CD14-positive monocyte (primary cell): ENCODE results near the gene CGB2. TPM values are rescaled to one million over a fixed set of nuclear protein-coding genes. Genes with fewer than 3 reads are reported as not detected.
"Not testable (repeated sequence)": the region's sequence is repeated elsewhere in the genome, so short reads cannot be mapped to it uniquely, and the experiment has no call there.

Source experiments
- DNase-seq, 3 donors: peaks; one replicate each; pipeline ENCODE4 v3.0.0-alpha.2; 2011 to 2022
- H2AFZ ChIP-seq: 2 replicates; pipeline ENCODE4 v1.6.0; 2012; ENCODE audit warnings: mild to moderate bottlenecking, low read depth, low read length, inconsistent platforms; ENCODE audit not compliant: insufficient read depth, poor library complexity, severe bottlenecking
- H3K27ac ChIP-seq, 2 donors: 1 replicate in 1 of 2; 2 replicates in 1 of 2; pipeline ENCODE4 v1.5.1; 2012 to 2013; ENCODE audit warnings: low read length in 2 of 2, control low read depth in 1 of 2, inconsistent platforms in 1 of 2, low read depth in 1 of 2, mild to moderate bottlenecking in 1 of 2
- H3K27me3 ChIP-seq, 2 donors: one replicate each; pipeline versions ENCODE4 v1.6.0 to v1.6.1; 2011 to 2013; ENCODE audit warnings: low read length in 2 of 2; ENCODE audit not compliant: control insufficient read depth in 2 of 2, insufficient read depth in 2 of 2
- H3K36me3 ChIP-seq, 2 donors: replicated peaks in 1 of 2; 1 replicate in 1 of 2; 2 replicates in 1 of 2; pipeline versions ENCODE4 v1.5.1 to v1.6.1; 2012 to 2013; ENCODE audit warnings: low read length in 2 of 2, control low read depth in 1 of 2, inconsistent platforms in 1 of 2, mild to moderate bottlenecking in 1 of 2; ENCODE audit not compliant: insufficient read depth in 2 of 2, control insufficient read depth in 1 of 2
- H3K4me1 ChIP-seq, 2 donors: 1 replicate in 1 of 2; 2 replicates in 1 of 2; pipeline versions ENCODE4 v1.5.1 to v1.6.1; 2012 to 2013; ENCODE audit warnings: low read length in 2 of 2, control low read depth in 1 of 2, inconsistent platforms in 1 of 2, mild to moderate bottlenecking in 1 of 2, moderate library complexity in 1 of 2; ENCODE audit not compliant: insufficient read depth in 2 of 2, control insufficient read depth in 1 of 2
- H3K4me2 ChIP-seq: replicated peaks from 2 replicates; pipeline ENCODE3; 2012; ENCODE audit warnings: low read length, moderate library complexity, mild to moderate bottlenecking; ENCODE audit not compliant: poor library complexity, severe bottlenecking; ENCODE audit errors: extremely low read depth
- H3K4me3 ChIP-seq, 3 experiments: fragments of 200-600 bp in 1 of 3; sonication (generic) in 1 of 3; replicated peaks in 1 of 3; 1 replicate in 2 of 3; 2 replicates in 1 of 3; pipeline ENCODE4 v1.5.1; 2011 to 2013; ENCODE audit warnings: low read length in 3 of 3, mild to moderate bottlenecking in 3 of 3, control low read depth in 2 of 3, low read depth in 2 of 3, inconsistent platforms in 1 of 3, moderate library complexity in 1 of 3
- H3K79me2 ChIP-seq: 2 replicates; pipeline ENCODE4 v1.6.0; 2012; ENCODE audit warnings: mild to moderate bottlenecking, control low read depth, inconsistent platforms, low read length, moderate library complexity; ENCODE audit not compliant: insufficient read depth
- H3K9ac ChIP-seq: 2 replicates; pipeline ENCODE4 v1.6.0; 2017; ENCODE audit warnings: low read length, mild to moderate bottlenecking; ENCODE audit not compliant: insufficient read depth, poor library complexity, severe bottlenecking
- H3K9me3 ChIP-seq, 2 donors: replicated peaks in 1 of 2; 1 replicate in 1 of 2; 2 replicates in 1 of 2; pipeline versions ENCODE4 v1.5.1 to v1.6.1; 2012 to 2013; ENCODE audit warnings: low read length in 2 of 2, control low read depth in 1 of 2; ENCODE audit not compliant: control insufficient read depth in 1 of 2, insufficient read depth in 1 of 2
- H4K20me1 ChIP-seq: 2 replicates; pipeline ENCODE4 v1.6.0; 2012; ENCODE audit warnings: mild to moderate bottlenecking, low read length, control low read depth, moderate library complexity; ENCODE audit not compliant: insufficient read depth
- H3K27ac Mint-ChIP-seq, 7 donors: one replicate each; pipeline ENCODE4 v1.8.0; 2020; ENCODE audit warnings: mild to moderate bottlenecking in 7 of 7, mixed read lengths in 7 of 7, moderate library complexity in 6 of 7, inconsistent platforms in 2 of 7
- H3K27me3 Mint-ChIP-seq, 3 donors: one replicate each; pipeline ENCODE4 v1.8.0; 2021 to 2022; ENCODE audit warnings: low read depth in 3 of 3, mild to moderate bottlenecking in 3 of 3, mixed read lengths in 3 of 3, moderate library complexity in 3 of 3, inconsistent platforms in 1 of 3
- H3K36me3 Mint-ChIP-seq, 2 donors: one replicate each; pipeline ENCODE4 v1.8.0; 2020; ENCODE audit warnings: mixed read lengths in 2 of 2, inconsistent platforms in 1 of 2, mild to moderate bottlenecking in 1 of 2
- H3K4me1 Mint-ChIP-seq: one replicate; pipeline ENCODE4 v1.8.0; 2020; ENCODE audit warnings: mild to moderate bottlenecking, mixed read lengths
- H3K4me3 Mint-ChIP-seq, 2 donors: one replicate each; pipeline ENCODE4 v1.8.0; 2020; ENCODE audit warnings: mild to moderate bottlenecking in 2 of 2, mixed read lengths in 2 of 2, moderate library complexity in 1 of 2
- H3K9me3 Mint-ChIP-seq, 7 donors: one replicate each; pipeline ENCODE4 v1.8.0; 2020 to 2022; ENCODE audit warnings: mixed read lengths in 7 of 7, mild to moderate bottlenecking in 6 of 7, moderate library complexity in 6 of 7, inconsistent platforms in 2 of 7
- WGBS: methylation state at CpG from one replicate; pipeline ENCODE4 v1.1.5; 2013; ENCODE audit warnings: missing lambda C conversion rate; ENCODE audit not compliant: insufficient coverage; 5-methylcytosine and 5-hydroxymethylcytosine counted together
- intact Hi-C, 2 donors: fragments of 100-400 bp; cut with micrococcal nuclease; formaldehyde crosslinking; loops; one replicate each; pipeline versions ENCODE4 v1.15.0 to v1.15.1; 2023
- polyA plus RNA-seq, 3 donors: library from polyadenylated mRNA; depleted of rRNA in 1 of 3; unstranded in 2 of 3; stranded (reverse) in 1 of 3; fragments of 300-500 nt in 2 of 3; fragments of >200 nt in 1 of 3; fragmentation: Illumina TruSeq in 2 of 3; gene quantifications; 1 replicate in 2 of 3; 2 replicates in 1 of 3; pipeline ENCODE4 v1.2.3, GENCODE V29; 2012 to 2021

CGB2 gene
- polyA plus RNA-seq, 3 donors: not detected

DNA sequence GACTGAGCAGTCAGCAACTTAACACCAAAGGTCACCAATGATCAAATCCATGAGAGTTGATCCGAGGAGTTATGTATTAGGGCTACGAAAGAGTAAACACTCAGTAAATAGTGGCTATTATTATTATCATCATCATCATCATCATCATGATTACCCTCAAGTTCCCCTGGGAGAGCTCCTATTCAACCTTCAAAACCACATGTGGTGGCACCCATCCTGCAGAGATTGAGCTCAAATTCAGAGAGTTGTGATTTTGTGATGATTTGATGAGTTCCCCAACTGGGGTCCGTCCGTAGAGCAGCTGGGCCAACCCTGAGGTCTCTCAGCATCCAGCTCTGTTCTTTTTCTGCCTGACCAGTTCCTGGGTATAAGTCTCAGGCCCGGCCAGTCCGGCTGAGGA, 6.6 kb upstream of the CGB2 start:
- DNase-seq, H3K9me3 ChIP-seq, H3K27ac ChIP-seq, H3K4me1 ChIP-seq, H3K36me3 Mint-ChIP-seq, H4K20me1 ChIP-seq, H3K4me3 Mint-ChIP-seq, H3K36me3 ChIP-seq, H3K4me1 Mint-ChIP-seq, H3K4me2 ChIP-seq, H3K27ac Mint-ChIP-seq, intact Hi-C loops, H3K9me3 Mint-ChIP-seq, H2AFZ ChIP-seq, H3K79me2 ChIP-seq, H3K4me3 ChIP-seq, H3K9ac ChIP-seq: not testable (repeated sequence)
- peaks cover 17 to 26% (median 20%) of the 10 kb centered on the region in 3 donors for H3K27me3 Mint-ChIP-seq
- peaks cover 5 to 18% of the 10 kb centered on the region in 2 donors for H3K27me3 ChIP-seq
- WGBS: no CpG with 5 or more reads among the region's 6 CpGs

GRCh38 chr19:49025599-49025998, 6.1 kb upstream of the CGB2 start:
- H3K4me1 ChIP-seq, H3K4me1 Mint-ChIP-seq, H2AFZ ChIP-seq, H3K9me3 Mint-ChIP-seq, H3K4me2 ChIP-seq, H3K27ac Mint-ChIP-seq, H3K4me3 ChIP-seq, intact Hi-C loops, H4K20me1 ChIP-seq, H3K79me2 ChIP-seq, H3K4me3 Mint-ChIP-seq, H3K9ac ChIP-seq, H3K27ac ChIP-seq, H3K36me3 ChIP-seq, H3K36me3 Mint-ChIP-seq, H3K9me3 ChIP-seq, DNase-seq: not testable (repeated sequence)
- H3K27me3 Mint-ChIP-seq: peaks cover 12 to 21% (median 15%) of the 10 kb centered on the region in 3 donors
- H3K27me3 ChIP-seq: peaks cover 3 to 13% of the 10 kb centered on the region in 2 donors
- WGBS: 92% methylated on average over 9 of the region's 23 CpGs

DNA sequence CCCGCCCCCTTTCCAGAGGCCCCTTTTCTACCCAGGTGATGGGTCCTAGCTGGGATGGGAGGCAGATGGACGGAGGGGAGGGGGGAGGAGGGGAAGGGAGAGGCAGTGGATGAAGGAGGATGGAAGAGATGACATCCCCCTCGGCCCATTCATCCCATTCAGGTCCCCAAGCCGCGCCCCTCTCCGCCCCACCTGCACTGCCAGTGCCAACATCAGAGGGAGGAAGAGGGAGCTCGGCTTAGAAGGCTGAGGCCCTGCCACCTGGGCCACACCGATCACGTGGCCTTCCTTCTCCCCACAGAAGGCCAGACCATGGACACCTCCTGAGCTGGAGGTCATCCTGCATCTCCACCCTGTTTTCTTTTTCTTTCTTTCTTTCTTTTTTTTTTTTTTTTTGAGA, 3.0 kb upstream of the CGB2 start:
- H3K36me3 ChIP-seq, H3K27me3 ChIP-seq, DNase-seq, H3K4me1 Mint-ChIP-seq, H3K9me3 ChIP-seq, H3K4me1 ChIP-seq, intact Hi-C loops, H3K79me2 ChIP-seq, H3K4me3 ChIP-seq, H3K4me2 ChIP-seq, H2AFZ ChIP-seq, H3K9ac ChIP-seq, H3K36me3 Mint-ChIP-seq, H3K4me3 Mint-ChIP-seq, H3K27ac ChIP-seq, H4K20me1 ChIP-seq, H3K27ac Mint-ChIP-seq: not testable (repeated sequence)
- Mint-ChIP-seq H3K9me3 (peaks cover 0 to 10% (median 6%) of the 10 kb centered on the region in 7 donors), H3K27me3 (peaks cover 4 to 19% (median 5%) of the 10 kb centered on the region in 3 donors)
- 100% methylated on average over 1 of the region's 9 CpGs for WGBS

DNA sequence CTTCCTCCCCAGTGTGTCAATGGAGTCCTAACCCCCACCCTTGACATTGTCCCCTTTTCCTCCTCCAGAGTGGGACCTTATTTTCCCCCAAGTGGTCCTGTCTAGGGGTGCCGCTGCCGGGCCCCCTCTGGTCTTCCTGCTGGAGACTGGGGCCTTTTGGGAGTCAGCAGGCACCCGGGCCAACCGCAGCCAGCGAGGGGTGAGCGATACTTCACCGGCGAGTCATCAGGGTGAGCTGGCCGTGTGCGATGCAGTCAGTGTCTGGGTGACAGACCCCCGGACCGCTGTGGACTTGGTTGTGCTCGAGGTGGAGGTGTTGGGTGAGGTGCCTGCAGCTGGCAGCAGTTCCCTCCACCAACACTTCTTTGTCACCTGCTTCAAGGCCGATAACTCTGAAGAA, 1.9 kb upstream of the CGB2 start:
- H3K9ac ChIP-seq, H3K4me2 ChIP-seq, H3K4me3 Mint-ChIP-seq, H3K36me3 ChIP-seq, H3K27ac ChIP-seq, H3K36me3 Mint-ChIP-seq, H3K9me3 ChIP-seq, H3K79me2 ChIP-seq, DNase-seq, H3K4me3 ChIP-seq, H2AFZ ChIP-seq, H3K4me1 ChIP-seq, H4K20me1 ChIP-seq, intact Hi-C loops, H3K27me3 ChIP-seq, H3K4me1 Mint-ChIP-seq: not testable (repeated sequence)
- Mint-ChIP-seq H3K27me3 (peaks cover 4 to 19% (median 5%) of the 10 kb centered on the region in 3 donors), H3K9me3 (peaks cover 0 to 10% (median 6%) of the 10 kb centered on the region in 7 donors), H3K27ac (peak overlapping the region in 1 of 7 donors; percentile 66)
- WGBS: 88% methylated on average over 3 of the region's 14 CpGs
